ENCODE results near the gene SACS. TPM values are rescaled to one million over a fixed set of nuclear protein-coding genes. Genes with fewer than 3 reads are reported as not detected.

SACS gene
- total RNA-seq, 1 experiment from 2014 or later: 53.0 TPM

- no peak overlapping the region for H3K18ac ChIP-seq (ENCODE audit: insufficient read length, low read depth, low read length)
- H3K9me3 Mint-ChIP-seq: no peaks in the 10 kb centered on the region
- H4K8ac ChIP-seq (replicated peaks; ENCODE audit: insufficient read length, low read depth, low read length): no peak overlapping the region
- H3T11ph ChIP-seq (ENCODE audit: low read length): no peak overlapping the region
- no peak overlapping the region for H3K4ac ChIP-seq (ENCODE audit: low read depth, low read length)
- no peaks in the 10 kb centered on the region for H3K23me2 ChIP-seq (ENCODE audit: insufficient read length, low read depth, low read length, poor library complexity, severe bottlenecking)
- H3K23ac ChIP-seq (ENCODE audit: insufficient read length, low read depth, low read length): no peak overlapping the region
- H3K27ac Mint-ChIP-seq: no peak overlapping the region
- DNase-seq: no peak
- H3K4me1 Mint-ChIP-seq: peaks cover 0 to 4% of the 10 kb centered on the region in 2 experiments; a peak in 1 of 4 replicates
- H2BK12ac ChIP-seq (ENCODE audit: insufficient read length, low read depth, low read length): no peak overlapping the region
- H3K27ac ChIP-seq (ENCODE audit: insufficient read length, low read depth, low read length): no peak overlapping the region
- H2AFZ ChIP-seq (ENCODE audit: low read length): no peak overlapping the region
- H4K91ac ChIP-seq (ENCODE audit: insufficient read length, low read depth, low read length): no peak overlapping the region
- no peak for TF ChIP-seq CTCF (conservative IDR thresholded peaks at IDR 0.05)
- no peaks in the 10 kb centered on the region for H4K20me1 ChIP-seq (ENCODE audit: control insufficient read depth, insufficient read depth, insufficient read length)
- H2BK120ac ChIP-seq (ENCODE audit: low read depth, low read length, poor library complexity, severe bottlenecking): no peak overlapping the region
- H3K27me3 Mint-ChIP-seq (ENCODE audit: low read depth): no peaks in the 10 kb centered on the region
- no peak overlapping the region for H2BK20ac ChIP-seq (ENCODE audit: low read depth, low read length, poor library complexity, severe bottlenecking)
- no peak overlapping the region for H3K14ac ChIP-seq (ENCODE audit: insufficient read depth, low read length)
- H3K9me3 ChIP-seq (ENCODE audit: control insufficient read depth, low read depth, low read length): no peaks in the 10 kb centered on the region
- no peak overlapping the region for H3K4me2 ChIP-seq (ENCODE audit: insufficient read depth, insufficient read length, low read length)
- H3K79me2 ChIP-seq (ENCODE audit: insufficient read depth, low read length): no peaks in the 10 kb centered on the region; the same call in 1 of the 2 replicates
- H2AK5ac ChIP-seq (ENCODE audit: insufficient read length, low read length): no peak overlapping the region
- WGBS (ENCODE audit: extremely low coverage, insufficient read length, low lambda C conversion rate): no CpG with 5 or more reads among the region's 6 CpGs
- H2BK5ac ChIP-seq (ENCODE audit: insufficient read length, low read length): no peak overlapping the region
- H3K4me3 Mint-ChIP-seq: no peak overlapping the region
- no peak overlapping the region for H4K5ac ChIP-seq (ENCODE audit: insufficient read length, low read depth, low read length)
- no peaks in the 10 kb centered on the region for H3K27me3 ChIP-seq (ENCODE audit: insufficient read depth, low read length)
- no peak overlapping the region for H3K56ac ChIP-seq (ENCODE audit: insufficient read length, low read depth, low read length)
- H3K9ac ChIP-seq (ENCODE audit: extremely low read depth, insufficient read length, low read length): no peak overlapping the region
- H3K36me3 Mint-ChIP-seq (ENCODE audit: insufficient read depth in 1 of 3, low read depth in 3 of 3): peaks cover 54 to 86% (median 83%) of the 10 kb centered on the region in 3 experiments
- H3K79me1 ChIP-seq (ENCODE audit: insufficient read depth, low read depth, low read length, poor library complexity, severe bottlenecking): peaks cover 3% of the 10 kb centered on the region
- no peak overlapping the region for H2BK15ac ChIP-seq (ENCODE audit: low read depth, low read length)
- H3K4me1 ChIP-seq (ENCODE audit: insufficient read depth, low read length): no peaks in the 10 kb centered on the region
Observed at GRCh38 chr13:23367907-23368306, 65.6 kb downstream of the SACS start.
